Measurements from ENCODE around the gene EIF4E2.

DNA sequence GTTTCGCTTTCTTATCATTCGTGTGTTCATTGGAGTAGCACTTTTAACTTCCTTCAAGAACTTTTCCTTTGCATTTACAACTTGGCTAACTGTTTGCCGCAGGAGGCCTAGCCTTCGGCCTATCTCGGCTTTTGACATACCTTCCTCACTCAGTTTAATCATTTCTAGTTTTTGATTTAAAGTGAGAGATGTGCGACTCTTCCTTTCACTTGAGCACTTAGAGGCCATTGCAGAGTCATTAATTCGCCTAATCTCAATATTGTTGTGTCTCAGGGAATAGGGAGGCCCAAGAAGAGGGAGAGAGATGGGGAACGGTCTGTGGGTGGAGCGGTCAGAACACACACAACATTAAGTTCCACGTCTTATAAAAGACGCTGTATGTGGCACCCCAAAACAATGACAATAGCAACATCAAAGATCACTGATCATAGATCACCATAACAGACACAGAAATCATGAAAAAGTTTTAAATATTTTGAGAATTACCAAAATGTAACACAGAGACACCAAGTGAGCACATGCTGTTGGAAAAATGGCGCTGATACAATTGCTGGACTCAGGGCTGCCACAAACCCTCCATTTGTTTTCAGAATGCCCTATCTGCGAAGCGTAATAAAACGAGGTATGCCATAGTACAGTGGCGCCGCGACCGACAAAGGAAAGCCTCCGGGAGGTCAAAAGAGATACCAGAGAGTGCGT is 685 bp upstream of the EIF4E2 start:
- TF ChIP-seq EP300 (IDR thresholded peaks at IDR 0.05) (no peak), CTCF (IDR thresholded peaks at IDR 0.05) (no peak), POLR2A (IDR thresholded peaks at IDR 0.05) (no peak)

All from tibial nerve (tissue), 4 donors.